Renal cortex interstitium (tissue), 11 donors: Measurements from ENCODE around the gene PLEKHH2. TPM values are rescaled to one million over a fixed set of nuclear protein-coding genes. Genes with fewer than 3 reads are reported as not detected.

ENCODE experiments used
- DNase-seq, 11 donors: peaks; one replicate each; pipeline ENCODE4 v3.0.0-alpha.2; 2013; ENCODE audit warnings: low read depth in 9 of 11, low spot score in 4 of 11; ENCODE audit errors: extremely low read depth in 1 of 11
- polyA plus RNA-seq, 3 donors: library from polyadenylated mRNA; unstranded; fragments of 120-200 nt; gene quantifications; one replicate each; pipeline ENCODE4 v1.2.1, GENCODE V29; 2013; ENCODE audit not compliant: insufficient read length in 3 of 3

The PLEKHH2 gene
- polyA plus RNA-seq, 3 donors = 25.3 to 67.5 (median 35.1) TPM

DNA sequence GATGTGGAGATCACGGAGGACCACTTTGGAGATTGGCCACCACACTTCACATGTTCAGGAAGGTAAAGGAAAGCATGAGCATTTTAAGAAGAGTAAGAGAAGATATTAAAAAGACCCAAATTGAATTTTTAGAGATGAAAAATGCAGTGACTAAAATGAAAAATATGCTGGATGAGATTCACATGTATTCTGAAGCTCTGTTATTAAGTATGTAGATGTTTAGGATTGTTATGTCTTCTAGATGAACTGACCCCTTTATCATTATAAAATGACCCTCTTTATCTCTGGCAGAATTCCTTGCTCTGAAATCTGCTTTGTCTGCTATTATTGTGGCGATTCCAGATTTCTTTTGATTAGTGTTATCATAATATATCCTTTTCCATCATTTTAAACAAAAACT, 100.8 kb downstream of the PLEKHH2 start:
- no peak for DNase-seq

DNA sequence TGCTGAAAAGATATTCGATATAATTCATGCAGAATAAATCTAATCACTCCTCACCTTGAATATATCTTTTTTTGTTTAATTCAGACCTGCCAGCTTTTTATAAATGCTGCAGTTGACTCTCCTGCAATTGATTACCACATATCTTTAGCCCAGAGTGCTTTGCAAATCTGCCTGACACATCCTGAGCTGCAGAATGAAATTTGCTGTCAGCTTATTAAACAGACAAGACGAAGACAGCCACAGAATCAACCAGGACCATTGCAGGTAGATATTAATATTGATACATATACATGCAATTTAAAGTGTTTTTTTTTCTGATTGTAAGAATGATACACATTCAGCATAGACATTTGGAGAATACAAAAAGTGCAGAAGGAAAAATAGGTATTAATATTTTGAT, 101.2 kb downstream of the PLEKHH2 start:
- DNase-seq = no peak

DNA sequence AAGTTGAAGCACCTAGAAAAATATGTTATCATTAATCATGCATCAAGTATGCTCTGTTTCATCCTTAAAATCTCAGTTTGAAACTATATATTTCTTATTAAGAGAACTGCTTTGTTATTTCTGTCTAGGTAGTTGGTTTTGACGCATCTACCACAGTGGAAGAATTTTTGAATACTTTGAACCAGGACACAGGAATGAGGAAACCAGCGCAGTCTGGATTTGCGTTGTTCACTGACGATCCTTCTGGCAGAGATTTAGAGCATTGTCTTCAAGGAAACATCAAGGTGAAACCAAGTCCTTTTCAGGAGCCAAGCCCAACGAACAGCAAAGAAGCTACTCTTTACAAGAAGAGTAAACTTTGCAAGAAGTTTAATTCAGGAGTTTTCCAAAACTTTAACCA, 106.6 kb downstream of the PLEKHH2 start:
- DNase-seq = no peak

DNA sequence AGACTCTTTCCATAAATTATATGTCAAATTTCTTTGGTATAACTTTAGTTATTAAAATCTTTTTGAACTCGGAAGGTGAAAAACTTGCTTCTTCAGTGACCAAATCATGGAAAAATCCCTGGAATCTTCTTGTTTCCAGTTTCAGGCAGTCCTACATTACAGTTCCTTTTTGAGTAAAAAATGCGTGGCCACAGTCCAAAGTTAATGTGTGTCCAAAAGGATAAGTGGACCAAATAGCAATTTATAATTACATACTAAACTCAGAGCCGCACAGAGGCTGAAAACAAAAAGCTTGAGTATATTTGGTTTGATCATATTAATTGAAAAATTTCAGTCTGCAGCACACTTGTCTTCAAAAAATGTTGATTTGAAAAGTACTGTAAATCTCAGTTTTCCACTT, 108.4 kb downstream of the PLEKHH2 start:
- peak in 4 of 11 donors; percentile 60 to 79 (median 74) for DNase-seq

DNA sequence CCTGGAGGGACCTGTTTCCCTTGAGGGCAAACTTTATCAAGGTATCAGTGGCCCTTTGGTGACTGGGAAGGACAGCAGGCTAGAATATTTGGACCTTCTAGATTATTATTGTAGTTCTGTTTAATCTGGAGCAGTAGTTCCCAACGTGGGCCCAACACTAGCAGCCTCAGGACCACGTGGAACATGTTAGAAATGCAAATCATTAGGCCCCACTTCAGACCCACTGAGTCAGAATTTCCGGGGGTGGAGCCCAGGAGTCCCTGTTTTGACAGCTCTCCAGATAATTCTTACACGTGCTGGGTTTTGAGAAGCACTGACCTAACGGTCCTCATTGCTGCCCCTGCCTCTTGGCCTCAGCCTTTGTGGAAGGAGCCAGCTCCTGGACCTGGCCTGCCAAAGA, 111.3 kb downstream of the PLEKHH2 start:
- no peak for DNase-seq

DNA sequence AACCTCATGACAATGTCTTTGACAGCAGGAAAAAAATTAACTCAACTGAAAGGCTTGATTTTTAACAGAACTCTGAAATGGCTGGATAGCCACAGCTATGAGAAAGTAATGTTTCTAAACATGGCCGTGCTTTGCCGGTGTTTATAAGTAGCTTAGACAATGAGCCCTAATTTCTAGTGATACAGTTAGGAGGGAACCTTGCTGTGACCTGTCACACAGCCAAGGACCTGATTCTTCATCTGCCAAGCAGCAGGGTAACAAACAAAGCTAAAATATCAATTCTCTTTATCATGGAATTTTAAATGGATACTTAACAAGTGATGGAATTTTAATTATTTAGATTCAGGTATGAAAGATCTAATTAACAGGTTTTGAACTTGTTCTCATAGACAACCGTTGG, 112.5 kb downstream of the PLEKHH2 start:
- no peak for DNase-seq

DNA sequence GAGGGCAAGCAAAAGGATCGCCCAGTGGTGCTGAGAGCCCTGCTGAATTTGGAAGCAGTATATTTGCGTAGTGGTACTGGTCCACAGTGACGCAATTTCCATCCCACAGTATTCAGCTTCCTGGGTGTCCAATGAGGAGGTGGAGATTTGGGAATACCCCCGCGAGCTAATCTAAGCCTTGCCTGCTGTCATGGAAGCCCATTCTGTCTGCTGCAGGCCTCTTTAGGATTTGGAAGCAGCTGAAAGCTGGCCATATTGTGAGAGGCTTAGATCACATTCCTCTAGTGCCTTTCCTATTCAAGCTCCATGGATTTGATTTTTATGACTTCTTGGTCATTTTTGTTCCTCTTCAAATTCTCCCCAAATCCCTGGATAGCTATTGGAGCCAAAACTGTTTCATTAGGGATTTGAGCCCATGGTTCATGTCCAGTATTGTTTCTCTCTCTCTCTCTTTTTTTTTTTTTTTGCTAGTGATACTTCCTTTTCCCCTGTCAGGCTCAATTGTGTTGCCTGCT, 114.5 kb downstream of the PLEKHH2 start:
- DNase-seq = no peak

DNA sequence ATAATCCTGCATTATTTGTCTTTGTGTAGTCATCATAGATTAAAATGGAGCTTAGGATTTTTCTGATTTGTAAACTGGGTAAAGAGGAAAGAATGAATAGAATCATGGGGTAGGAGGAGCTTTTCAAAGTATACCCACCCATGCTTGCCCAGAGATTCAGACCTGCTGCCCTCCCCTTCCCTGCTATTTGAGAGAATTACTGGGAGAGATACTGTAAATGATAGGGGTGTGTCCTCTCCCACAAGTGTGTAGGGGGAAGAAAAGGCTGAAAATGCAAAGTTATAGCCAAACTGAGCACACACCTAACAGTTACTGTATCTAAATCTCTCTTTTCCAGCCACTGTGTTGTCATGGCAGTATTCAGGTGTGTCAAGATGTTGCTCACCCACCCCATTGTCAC, 115.2 kb downstream of the PLEKHH2 start:
- no peak for DNase-seq

DNA sequence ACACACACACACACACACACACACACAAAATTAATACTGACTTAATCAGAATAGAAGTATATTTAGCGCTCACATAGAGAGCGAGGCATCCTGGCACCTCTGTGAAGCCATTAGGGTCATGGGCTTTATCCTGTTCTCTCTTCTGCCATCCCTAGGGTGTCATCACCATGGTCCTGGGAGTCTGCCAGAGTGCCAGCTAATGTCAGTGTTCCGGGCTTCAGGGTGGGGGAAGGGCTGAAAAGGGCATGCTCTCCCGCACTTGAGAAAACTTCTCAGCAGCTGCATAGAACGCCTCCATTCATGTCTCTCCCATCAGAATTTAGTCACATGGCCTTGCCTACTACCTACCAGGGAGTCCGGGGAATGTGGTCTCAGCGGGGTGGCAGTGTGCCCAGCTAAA, 117.1 kb downstream of the PLEKHH2 start:
- no peak for DNase-seq

DNA sequence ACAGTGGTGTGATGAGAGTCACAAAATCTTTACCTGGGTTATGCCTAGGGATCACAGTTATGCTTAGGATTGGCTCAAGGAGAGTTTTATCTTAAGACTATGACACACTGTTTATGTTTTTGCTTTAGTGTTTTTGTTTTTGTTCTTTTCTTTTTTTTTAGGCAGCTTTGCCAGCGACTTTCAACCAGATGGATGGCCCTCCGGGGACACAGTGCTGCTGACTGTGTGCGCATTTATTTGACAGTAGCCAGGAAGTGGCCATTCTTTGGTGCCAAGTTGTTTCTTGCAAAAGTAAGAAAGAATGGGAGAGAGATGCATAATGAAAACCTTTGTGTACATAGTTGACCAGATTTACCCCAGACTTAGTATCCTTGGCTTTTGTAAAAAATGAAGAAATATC, 121.7 kb downstream of the PLEKHH2 start:
- DNase-seq = no peak

DNA sequence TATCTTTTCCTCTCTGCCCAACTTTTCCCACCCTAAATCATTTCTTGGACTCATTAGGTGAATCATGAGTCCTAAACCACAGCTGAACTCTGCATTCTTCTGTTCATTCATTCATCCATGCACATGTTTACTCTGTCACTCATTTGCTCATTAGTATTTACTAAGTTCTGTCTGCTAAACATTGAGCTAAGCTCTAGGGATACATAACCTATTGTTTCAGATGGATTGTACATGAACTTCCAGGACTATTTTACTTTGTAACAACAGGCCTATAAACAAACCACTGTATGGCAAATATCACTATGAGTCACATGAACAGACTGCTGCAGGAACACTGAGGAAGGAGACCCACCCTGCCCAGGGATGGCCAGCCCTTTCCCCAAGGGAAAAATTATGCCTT, 122.1 kb downstream of the PLEKHH2 start:
- no peak for DNase-seq

DNA sequence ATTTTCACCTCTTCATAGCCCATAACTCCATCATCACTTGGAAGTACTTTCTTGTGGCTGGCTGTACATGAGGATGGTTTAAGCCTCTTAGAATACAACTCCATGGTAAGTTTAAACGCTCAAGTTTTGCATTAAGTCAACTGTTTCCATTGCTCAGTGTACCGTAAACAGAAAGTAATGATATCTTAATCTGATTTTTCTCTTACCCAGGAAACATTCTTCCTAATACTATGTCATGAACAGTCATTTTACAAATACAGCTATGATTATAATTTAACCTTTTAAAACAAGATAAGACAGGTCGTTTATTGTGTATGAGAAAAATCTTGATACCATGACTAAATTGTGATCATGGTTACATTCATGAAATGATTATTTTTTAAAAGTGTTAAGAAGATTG, 125.2 kb downstream of the PLEKHH2 start:
- DNase-seq = no peak

DNA sequence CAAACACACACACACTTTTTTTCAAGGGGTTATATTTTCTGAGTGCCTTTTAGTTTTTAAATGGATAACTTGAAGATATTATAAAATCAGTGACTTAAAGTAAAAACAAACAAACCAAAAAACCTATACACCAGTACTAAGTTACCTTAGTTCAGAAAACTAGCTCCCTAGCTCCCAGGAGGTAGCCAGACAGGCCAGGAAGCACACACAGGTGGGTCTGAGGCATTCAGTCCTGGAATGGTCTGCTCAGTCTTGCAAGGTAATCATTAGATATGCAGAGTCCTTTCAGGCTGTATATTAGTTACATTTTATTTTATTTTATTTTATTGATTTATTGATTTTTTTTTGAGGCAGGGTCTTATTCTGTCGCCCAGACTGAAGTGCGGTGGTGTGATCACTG, 126.0 kb downstream of the PLEKHH2 start:
- no peak for DNase-seq

DNA sequence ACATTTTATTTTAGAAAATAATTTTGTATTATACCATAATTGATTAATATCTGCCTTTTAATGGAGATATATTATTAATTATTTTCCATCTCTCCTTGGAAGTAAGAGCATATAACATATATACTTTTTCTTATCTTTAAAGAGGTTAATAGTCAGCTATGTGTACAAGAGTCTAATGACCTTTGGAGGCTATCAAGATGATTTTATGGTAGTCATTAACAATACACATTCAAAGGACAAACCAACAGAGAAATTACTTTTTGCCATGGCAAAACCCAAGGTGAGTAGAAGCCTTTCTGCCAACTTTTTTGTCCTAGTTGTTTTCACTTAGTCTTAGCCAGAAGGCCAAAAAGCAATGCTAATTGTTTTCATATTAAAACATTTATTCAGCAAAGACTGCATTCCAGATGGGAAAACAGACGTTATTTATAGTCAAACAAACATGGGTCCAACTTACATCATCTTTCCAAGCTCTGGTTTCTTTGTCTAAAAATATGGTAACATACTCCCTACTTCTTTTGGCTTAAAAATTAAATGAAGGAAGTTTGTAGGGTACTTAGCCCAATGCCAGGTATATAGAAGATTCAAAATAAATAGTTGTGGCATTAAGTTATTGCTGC, 127.1 kb downstream of the PLEKHH2 start:
- no peak for DNase-seq

DNA sequence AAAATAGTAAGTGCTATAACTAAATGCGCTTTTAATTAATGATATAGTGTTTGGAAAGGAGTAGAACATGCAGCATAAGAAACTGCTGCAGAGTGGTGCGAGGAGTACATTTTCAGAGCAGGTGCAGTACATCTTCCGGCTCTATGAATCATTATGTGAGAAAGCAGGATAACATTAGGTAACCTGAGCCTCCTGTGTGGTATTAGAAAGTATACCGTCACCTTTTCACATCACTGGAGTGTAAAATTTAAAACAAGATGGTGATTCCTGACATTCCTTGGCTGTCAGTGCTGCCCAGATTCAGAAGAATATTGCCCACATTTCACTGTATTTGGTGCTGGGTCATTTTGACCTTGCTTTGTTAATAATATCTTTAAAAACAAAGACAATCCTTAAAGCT, 128.9 kb downstream of the PLEKHH2 start:
- peak in 1 of 11 donors; percentile 57 for DNase-seq

DNA sequence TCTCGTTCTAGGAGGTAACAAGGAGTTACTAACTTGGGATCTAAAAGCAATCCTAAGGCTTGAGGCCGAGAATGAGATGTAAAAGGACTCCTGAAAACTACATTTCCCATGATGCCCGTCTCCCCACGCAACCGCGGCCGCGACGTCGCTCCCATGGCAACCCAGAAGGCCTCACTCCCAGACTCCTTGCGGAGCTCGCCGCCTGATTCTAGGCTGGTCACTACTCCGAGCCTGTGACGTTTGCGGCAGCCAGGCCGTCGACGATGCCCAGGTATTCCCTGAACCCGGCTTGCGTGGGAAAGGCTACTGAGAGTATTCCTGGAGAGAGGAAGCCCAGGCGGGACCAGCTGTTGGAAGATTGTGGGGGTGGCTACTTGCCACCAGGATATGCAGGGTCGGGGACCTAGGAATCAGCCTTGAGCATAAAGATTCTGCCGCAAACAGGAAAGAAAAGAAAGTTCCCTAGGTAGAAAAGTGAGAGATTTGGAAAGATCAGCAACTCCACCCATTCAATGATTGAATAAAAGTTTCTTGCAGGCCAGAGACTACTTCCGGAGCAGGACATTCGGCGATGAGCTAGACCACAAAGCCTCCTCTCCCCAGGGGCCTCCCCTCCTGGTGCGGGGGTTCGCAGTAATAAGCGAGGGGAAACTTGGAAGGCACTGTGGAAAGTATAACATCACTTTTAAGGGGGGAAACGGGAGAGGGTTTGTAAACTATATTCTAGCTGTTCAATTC, 137.0 kb downstream of the PLEKHH2 start, which contains the start of gene DYNC2LI1:
DYNC2LI1 (plus strand) TSS at position 164 of the 738 bp plus-strand sequence; CDS start at position 264, 100 bp downstream.
- DNase-seq = peak; percentile 80 to 93 (median 87)

DNA sequence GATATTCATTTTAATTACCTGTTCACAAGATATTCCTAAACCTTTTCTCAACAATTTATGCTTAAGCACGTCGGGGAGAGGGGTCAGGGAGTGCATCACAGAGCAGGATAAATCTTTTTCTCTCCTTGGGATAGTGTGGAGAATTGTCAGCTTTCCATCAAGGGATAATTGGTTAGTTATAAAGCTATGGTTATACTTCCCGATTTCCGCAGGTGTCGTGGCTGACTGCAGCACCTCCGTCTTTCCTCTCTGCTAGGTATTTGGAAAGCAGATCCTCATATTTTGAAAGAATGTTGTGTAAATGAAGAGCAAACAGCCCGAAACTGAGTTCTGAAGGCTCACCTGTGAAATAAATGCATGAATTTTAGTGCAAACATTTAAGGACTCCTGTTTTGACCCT, 137.6 kb downstream of the PLEKHH2 start:
- no peak for DNase-seq

DNA sequence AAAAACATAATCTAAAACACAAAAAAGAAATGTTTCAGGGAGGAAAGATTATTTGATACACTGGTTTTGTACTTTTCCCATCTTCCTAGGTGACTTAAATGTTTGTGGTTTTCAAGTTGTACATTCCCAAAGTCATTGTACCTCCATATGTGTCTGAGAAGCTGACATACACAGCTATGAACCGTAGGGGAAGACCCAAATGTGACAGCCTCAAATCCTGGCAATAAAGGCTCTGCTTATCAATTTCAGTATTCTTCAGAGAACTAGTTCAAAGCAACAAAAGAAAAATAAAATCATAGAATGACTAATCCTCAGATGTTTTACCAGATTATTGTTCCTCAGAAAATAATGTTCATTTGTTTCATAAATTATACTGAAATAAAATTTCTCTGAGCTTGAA, 139.3 kb downstream of the PLEKHH2 start:
- no peak for DNase-seq

DNA sequence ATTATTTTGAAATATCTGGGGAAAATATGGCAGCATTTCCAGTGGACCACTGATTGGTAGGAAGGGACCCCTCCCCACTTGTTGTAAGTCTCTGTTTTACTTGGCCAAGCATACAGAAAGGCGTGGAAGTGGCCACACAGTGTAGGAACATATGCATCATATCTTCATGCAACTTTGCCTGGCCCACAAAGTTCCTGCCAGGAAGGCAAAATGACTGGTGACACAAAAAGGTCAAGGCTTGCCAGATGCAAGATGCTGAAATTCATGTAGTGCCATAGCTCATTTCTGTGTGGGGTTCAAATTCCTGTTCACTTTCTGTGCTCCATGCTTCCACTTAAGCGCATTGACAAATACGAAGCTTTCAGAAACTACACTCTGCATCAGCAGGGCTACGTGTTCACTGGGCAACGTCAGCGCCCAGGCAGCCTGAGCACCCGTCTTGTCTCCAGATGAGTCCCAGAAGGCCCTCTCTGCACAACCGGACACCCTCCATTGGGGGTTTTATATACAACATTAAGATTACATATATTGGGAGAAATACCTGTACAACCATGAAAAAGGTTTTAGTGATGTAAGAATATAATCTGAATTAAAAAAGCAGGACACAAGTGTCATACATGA, 140.4 kb downstream of the PLEKHH2 start:
- DNase-seq = no peak

DNA sequence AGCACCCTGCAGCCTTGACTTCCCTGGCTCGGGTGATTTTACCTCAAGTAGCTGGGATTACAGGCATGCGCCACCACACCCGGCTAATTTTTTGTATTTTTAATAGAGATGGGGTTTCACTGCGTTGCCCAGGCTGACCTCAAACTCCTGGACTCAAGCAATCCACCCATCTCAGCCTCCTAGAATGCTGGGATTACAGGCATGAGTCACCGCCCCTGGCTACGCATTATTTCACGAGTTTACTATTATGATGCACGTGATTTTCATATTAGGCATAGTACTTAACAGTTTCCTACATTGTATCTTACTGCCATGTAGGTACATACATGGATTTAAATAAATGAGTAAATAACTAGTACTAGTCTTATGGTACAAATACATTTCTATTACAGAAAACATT, 141.2 kb downstream of the PLEKHH2 start:
- DNase-seq = no peak
